ENCODE data around the gene CDK5RAP3. TPM values are rescaled to one million over a fixed set of nuclear protein-coding genes. Genes with fewer than 3 reads are reported as not detected.
A peak's percentile ranks its signal among the peaks of the same experiment; 100 is the strongest.

The CDK5RAP3 gene
- total and polyA plus RNA-seq, 2 of the 13 experiments (the other 11 are each of a cell fraction or from before 2014, with no cell fraction given), result 128 to 154 TPM

DNA sequence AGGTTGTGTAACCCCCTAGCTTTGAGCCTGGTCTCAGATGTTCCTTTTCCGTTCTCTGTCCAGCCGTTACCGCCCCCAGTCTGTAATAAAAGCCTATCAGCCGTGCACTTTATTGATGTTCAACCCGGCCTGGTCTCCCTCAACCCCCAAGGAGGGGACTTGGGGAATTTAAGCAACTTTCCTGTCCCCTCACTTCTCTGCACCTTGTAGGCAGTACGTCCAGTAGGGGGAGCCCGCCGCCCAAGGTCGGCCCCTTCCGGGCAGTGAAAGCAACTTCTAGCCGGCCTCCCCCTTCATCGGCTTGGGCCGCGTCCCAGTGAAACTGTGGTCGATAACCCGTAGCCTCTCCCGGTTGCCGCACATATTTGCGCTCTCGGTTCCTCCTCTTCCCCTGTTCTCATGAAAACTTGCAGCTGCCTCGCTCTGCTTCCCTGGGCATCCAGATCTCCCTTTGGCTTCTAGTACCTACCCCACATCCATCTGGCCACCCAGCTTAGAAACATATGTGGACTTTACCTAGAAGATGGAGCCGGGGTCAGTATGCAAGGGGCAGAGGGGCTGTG is 21.6 kb upstream of the CDK5RAP3 start (continued):
- TF ChIP-seq, protein P1, sequence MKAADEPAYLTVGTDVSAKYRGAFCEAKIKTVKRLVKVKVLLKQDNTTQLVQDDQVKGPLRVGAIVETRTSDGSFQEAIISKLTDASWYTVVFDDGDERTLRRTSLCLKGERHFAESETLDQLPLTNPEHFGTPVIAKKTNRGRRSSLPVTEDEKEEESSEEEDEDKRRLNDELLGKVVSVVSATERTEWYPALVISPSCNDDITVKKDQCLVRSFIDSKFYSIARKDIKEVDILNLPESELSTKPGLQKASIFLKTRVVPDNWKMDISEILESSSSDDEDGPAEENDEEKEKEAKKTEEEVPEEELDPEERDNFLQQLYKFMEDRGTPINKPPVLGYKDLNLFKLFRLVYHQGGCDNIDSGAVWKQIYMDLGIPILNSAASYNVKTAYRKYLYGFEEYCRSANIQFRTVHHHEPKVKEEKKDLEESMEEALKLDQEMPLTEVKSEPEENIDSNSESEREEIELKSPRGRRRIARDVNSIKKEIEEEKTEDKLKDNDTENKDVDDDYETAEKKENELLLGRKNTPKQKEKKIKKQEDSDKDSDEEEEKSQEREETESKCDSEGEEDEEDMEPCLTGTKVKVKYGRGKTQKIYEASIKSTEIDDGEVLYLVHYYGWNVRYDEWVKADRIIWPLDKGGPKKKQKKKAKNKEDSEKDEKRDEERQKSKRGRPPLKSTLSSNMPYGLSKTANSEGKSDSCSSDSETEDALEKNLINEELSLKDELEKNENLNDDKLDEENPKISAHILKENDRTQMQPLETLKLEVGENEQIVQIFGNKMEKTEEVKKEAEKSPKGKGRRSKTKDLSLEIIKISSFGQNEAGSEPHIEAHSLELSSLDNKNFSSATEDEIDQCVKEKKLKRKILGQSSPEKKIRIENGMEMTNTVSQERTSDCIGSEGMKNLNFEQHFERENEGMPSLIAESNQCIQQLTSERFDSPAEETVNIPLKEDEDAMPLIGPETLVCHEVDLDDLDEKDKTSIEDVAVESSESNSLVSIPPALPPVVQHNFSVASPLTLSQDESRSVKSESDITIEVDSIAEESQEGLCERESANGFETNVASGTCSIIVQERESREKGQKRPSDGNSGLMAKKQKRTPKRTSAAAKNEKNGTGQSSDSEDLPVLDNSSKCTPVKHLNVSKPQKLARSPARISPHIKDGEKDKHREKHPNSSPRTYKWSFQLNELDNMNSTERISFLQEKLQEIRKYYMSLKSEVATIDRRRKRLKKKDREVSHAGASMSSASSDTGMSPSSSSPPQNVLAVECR (CRISPR knock-in tag; IDR thresholded peaks at IDR 0.05; ENCODE audit: borderline replicate concordance), result peak; percentile 38; the same call in 1 of the 2 replicates
- TF ChIP-seq TARDBP (CRISPR knock-in tag; IDR thresholded peaks at IDR 0.05) (0 out of 2 replicates have a peak, but pooled peaks have one; percentile 60), ZNF772 (CRISPR knock-in tag; IDR thresholded peaks at IDR 0.05) (peak; percentile 80; the same call in 1 of the 2 replicates), WIZ (CRISPR knock-in tag; IDR thresholded peaks at IDR 0.05) (no peak; the same call in 1 of the 2 replicates), SMAD3 (CRISPR knock-in tag; IDR thresholded peaks at IDR 0.05) (0 out of 2 replicates have a peak, but pooled peaks have one; percentile 17), HNRNPUL1 (IDR thresholded peaks at IDR 0.05; ENCODE audit: low read depth, low read length) (no peak), ZNF350 (CRISPR knock-in tag; IDR thresholded peaks at IDR 0.05; ENCODE audit: borderline replicate concordance, low read depth) (peak; percentile 66; the same call in 1 of the 2 replicates)
- TF ChIP-seq, protein P2, sequence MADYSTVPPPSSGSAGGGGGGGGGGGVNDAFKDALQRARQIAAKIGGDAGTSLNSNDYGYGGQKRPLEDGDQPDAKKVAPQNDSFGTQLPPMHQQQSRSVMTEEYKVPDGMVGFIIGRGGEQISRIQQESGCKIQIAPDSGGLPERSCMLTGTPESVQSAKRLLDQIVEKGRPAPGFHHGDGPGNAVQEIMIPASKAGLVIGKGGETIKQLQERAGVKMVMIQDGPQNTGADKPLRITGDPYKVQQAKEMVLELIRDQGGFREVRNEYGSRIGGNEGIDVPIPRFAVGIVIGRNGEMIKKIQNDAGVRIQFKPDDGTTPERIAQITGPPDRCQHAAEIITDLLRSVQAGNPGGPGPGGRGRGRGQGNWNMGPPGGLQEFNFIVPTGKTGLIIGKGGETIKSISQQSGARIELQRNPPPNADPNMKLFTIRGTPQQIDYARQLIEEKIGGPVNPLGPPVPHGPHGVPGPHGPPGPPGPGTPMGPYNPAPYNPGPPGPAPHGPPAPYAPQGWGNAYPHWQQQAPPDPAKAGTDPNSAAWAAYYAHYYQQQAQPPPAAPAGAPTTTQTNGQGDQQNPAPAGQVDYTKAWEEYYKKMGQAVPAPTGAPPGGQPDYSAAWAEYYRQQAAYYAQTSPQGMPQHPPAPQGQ (CRISPR knock-in tag; IDR thresholded peaks at IDR 0.05; ENCODE audit: borderline replicate concordance), result peak; percentile 32; the same call in 1 of the 2 replicates
- TF ChIP-seq, protein P3, sequence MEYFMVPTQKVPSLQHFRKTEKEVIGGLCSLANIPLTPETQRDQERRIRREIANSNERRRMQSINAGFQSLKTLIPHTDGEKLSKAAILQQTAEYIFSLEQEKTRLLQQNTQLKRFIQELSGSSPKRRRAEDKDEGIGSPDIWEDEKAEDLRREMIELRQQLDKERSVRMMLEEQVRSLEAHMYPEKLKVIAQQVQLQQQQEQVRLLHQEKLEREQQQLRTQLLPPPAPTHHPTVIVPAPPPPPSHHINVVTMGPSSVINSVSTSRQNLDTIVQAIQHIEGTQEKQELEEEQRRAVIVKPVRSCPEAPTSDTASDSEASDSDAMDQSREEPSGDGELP (IDR thresholded peaks at IDR 0.05; ENCODE audit: borderline replicate concordance, low read depth), result peak; percentile 32; the same call in 1 of the 2 replicates
- TF ChIP-seq, protein P4, sequence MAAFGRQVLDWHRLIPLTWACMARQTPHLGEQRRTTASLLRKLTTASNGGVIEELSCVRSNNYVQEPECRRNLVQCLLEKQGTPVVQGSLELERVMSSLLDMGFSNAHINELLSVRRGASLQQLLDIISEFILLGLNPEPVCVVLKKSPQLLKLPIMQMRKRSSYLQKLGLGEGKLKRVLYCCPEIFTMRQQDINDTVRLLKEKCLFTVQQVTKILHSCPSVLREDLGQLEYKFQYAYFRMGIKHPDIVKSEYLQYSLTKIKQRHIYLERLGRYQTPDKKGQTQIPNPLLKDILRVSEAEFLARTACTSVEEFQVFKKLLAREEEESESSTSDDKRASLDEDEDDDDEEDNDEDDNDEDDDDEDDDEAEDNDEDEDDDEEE (CRISPR knock-in tag; IDR thresholded peaks at IDR 0.05), result 0 out of 2 replicates have a peak, but pooled peaks have one; percentile 66
- TF ChIP-seq, protein P5, sequence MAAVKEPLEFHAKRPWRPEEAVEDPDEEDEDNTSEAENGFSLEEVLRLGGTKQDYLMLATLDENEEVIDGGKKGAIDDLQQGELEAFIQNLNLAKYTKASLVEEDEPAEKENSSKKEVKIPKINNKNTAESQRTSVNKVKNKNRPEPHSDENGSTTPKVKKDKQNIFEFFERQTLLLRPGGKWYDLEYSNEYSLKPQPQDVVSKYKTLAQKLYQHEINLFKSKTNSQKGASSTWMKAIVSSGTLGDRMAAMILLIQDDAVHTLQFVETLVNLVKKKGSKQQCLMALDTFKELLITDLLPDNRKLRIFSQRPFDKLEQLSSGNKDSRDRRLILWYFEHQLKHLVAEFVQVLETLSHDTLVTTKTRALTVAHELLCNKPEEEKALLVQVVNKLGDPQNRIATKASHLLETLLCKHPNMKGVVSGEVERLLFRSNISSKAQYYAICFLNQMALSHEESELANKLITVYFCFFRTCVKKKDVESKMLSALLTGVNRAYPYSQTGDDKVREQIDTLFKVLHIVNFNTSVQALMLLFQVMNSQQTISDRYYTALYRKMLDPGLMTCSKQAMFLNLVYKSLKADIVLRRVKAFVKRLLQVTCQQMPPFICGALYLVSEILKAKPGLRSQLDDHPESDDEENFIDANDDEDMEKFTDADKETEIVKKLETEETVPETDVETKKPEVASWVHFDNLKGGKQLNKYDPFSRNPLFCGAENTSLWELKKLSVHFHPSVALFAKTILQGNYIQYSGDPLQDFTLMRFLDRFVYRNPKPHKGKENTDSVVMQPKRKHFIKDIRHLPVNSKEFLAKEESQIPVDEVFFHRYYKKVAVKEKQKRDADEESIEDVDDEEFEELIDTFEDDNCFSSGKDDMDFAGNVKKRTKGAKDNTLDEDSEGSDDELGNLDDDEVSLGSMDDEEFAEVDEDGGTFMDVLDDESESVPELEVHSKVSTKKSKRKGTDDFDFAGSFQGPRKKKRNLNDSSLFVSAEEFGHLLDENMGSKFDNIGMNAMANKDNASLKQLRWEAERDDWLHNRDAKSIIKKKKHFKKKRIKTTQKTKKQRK (IDR thresholded peaks at IDR 0.05; ENCODE audit: low read length), result no peak
- TF ChIP-seq, protein P6, sequence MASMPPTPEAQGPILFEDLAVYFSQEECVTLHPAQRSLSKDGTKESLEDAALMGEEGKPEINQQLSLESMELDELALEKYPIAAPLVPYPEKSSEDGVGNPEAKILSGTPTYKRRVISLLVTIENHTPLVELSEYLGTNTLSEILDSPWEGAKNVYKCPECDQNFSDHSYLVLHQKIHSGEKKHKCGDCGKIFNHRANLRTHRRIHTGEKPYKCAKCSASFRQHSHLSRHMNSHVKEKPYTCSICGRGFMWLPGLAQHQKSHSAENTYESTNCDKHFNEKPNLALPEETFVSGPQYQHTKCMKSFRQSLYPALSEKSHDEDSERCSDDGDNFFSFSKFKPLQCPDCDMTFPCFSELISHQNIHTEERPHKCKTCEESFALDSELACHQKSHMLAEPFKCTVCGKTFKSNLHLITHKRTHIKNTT (CRISPR knock-in tag; IDR thresholded peaks at IDR 0.05), result no peak
